GM12892 (cell line): ENCODE results near the gene RBMY1A1. TPM values are rescaled to one million over a fixed set of nuclear protein-coding genes. Genes with fewer than 3 reads are reported as not detected.
"Not testable (repeated sequence)": the region's sequence is repeated elsewhere in the genome, so short reads cannot be mapped to it uniquely, and the experiment has no call there.

Source experiments
- DNase-seq: peaks from one replicate; pipeline ENCODE4 v3.0.0; 2011; ENCODE audit not compliant: insufficient read length
- FAIRE-seq: peaks from 2 replicates; lab custom pipeline; 2011; peaks lifted over from hg19 to GRCh38; lab: Jason Lieb, UNC
- POLR2A ChIP-seq: IDR thresholded peaks from 2 replicates; pipeline ENCODE4 v1.6.1; 2011; ENCODE audit warnings: low read depth, low read length, control low read depth
- POLR2AphosphoS5 ChIP-seq: IDR thresholded peaks from 2 replicates; pipeline ENCODE4 v1.6.1; 2011; ENCODE audit warnings: low read depth, low read length, control low read depth
- TAF1 ChIP-seq: IDR thresholded peaks from 2 replicates; pipeline ENCODE4 v1.6.1; 2011; ENCODE audit warnings: low read depth, mild to moderate bottlenecking, control low read depth, low read length, borderline replicate concordance
- polyA plus RNA-seq: library from polyadenylated mRNA; unstranded; fragments of >200 nt; gene quantifications from one replicate; pipeline ENCODE4 v1.2.1, GENCODE V29; 2012; ENCODE audit warnings: missing spikeins, inconsistent platforms; ENCODE audit not compliant: missing spikeins

RBMY1A1 gene
- not detected for polyA plus RNA-seq

DNA sequence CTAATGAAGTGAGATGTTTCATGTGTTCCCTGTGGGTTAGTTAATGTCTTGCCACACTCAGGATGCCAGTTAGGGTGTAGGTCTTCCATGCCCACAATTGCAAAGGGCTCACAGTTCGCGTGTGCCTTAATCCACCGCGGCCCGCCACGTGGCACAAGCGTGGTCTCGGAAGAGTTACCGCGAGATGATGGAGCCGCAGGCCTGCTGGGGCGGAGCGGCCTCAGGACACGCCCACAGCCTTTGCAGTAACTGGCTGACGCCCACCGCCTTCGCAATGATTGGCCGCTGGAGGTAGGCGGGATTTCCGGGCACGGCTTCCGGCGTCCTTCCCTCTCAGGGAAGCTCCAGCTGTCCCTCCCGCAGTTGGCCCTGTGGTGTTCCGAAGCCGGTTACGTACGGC is at the start of gene RBMY1A1:
Gene RBMY1A1 (plus strand): TSS at position 301 of the 400 bp plus-strand sequence. CDS start 2,013 bp downstream, outside the sequence.
- FAIRE-seq, DNase-seq: not testable (repeated sequence)

DNA sequence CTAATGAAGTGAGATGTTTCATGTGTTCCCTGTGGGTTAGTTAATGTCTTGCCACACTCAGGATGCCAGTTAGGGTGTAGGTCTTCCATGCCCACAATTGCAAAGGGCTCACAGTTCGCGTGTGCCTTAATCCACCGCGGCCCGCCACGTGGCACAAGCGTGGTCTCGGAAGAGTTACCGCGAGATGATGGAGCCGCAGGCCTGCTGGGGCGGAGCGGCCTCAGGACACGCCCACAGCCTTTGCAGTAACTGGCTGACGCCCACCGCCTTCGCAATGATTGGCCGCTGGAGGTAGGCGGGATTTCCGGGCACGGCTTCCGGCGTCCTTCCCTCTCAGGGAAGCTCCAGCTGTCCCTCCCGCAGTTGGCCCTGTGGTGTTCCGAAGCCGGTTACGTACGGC is 23.6 kb upstream of the RBMY1A1 start, which contains the start of gene RBMY1B:
Gene RBMY1B (plus strand): TSS at position 301 of the 400 bp plus-strand sequence. CDS start 2,013 bp downstream, outside the sequence.
- not testable (repeated sequence) for FAIRE-seq, DNase-seq

DNA sequence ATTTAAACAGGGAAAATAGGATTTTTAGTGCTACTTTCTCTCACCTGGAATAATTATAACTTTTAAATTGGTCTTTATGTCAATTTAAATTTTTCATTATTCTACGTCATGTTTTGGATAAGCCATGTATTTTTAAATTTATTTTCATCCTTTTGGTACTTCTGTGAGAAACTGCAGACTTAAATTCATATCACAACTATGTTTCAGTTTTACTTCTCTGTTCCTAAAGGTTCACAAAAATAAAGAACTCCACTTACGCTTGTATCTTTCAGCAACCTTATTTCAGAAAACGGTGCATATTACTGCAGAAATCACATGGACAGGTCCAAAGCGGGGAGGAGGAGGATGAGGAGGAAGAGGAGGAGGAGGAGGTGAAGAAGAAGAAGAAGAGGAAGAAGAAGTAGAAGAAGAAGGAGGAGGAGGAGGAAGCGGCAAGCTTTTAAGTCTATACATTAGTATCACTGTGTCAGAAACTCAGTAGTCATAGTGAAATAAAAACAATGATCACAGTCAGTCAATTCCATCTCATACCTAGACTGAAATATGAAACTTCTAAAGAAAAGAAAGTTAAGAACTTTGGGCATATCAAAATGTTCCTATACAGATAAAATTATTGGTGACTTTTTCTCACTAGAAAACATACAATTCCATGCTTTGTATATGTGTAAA is 24.8 kb downstream of the RBMY1A1 start:
- not testable (repeated sequence) for DNase-seq, FAIRE-seq

DNA sequence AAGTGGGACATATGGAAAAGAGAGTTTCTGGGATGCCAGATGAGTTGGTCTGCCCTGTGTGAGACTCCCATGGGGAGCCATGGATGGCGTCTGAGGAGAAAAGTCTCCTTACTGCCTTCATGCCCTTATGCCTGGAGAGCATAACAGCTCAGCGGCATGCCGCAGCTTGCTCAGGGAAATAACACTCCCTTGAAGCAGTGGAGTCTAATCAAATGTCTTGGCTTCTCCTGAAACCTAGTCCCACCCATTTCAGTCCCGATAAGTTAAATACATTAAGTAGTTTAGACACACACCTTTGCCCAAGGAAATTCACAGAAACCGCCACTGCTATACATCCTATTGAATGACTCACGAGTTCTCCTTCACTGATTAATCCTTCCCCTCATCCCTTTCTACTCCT is 50.8 kb downstream of the RBMY1A1 start:
- TF ChIP-seq TAF1 (no peak), POLR2AphosphoS5 (no peak), POLR2A (no peak)
- FAIRE-seq: no peak
- DNase-seq: no peak

DNA sequence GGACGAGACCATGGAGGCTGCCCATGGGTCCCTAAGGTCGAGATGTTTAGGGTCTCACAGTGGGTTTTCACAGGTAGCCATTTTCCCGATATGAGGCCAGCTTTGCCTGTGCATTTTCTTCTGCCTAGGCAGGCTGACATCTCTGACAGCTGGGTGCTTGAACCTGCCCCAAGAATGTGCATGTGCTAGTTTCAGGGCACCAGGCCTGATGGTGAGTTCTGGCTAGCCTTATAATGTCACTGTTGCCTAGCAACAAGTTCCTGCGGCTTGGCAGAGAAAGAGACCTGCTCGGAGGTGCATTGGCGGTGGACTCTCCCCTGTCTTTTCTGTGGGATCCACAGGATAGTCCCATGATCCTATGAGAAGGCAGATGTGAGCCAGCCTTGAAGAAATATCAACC is 51.8 kb downstream of the RBMY1A1 start:
- DNase-seq, FAIRE-seq: not testable (repeated sequence)

DNA sequence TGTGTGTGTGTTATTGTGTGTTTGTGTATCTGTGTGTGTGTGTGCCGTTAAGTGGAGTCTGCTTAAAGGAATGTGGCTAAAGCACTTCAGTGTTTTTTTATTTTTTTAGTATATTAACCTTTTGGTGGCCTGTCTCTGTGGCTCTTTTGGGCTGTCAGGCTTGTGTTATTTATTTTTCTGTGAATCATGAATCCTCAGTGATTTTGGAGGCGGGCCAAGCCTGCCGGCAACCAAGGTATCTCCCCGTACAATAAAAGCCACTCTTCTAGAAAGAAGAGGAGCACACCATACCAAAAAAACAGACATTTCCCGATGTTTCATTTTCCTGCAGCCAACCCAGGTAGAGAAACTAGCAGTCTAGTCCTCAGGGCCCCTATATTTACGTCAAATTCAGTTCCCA is 57.4 kb downstream of the RBMY1A1 start:
- FAIRE-seq (no peak), DNase-seq (no peak)
- TF ChIP-seq POLR2A (no peak), TAF1 (no peak)

DNA sequence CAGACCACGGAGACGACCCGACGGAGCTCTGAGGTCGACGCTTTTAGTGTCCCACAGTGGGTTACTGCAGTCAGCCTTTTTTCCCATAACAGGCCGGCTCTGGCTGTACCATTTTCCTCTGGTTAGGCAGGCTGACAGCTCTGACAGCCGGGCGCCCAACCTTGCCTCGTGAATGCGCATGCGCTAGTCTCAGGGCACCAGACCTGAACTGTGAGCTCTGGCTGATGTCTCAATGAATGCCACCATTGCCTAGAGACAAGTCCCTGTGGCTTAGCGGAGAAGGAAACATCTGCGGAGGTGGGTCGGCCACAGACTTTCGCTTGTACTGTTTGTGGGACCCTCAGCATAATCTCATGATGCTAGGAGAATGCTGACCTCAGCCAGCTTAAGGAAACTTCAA is 61.6 kb downstream of the RBMY1A1 start:
- DNase-seq, FAIRE-seq: not testable (repeated sequence)
